ENCODE results near the gene LTBP3. TPM values are rescaled to one million over a fixed set of nuclear protein-coding genes. Genes with fewer than 3 reads are reported as not detected.
A peak's percentile ranks its signal among the peaks of the same experiment; 100 is the strongest.

LTBP3 gene
- polyA plus RNA-seq, 1 of the 3 experiments (the other 2 are of a cell fraction) = 167 TPM

- no peak overlapping the region for H3K27ac ChIP-seq (ENCODE audit: low read depth in 2 of 2, low read length in 1 of 2)
- CTCF ChIA-PET = interaction anchor here (0.6 to 6.7 kb wide), 7 partner anchors 10 to 284 kb away, joined by 3 to 69 read pairs (median 6); no protein-coding TSS in a partner anchor
Observed at GRCh38 chr11:65530157-65530496, 28.0 kb downstream of the LTBP3 start.

GRCh38 chr11:65529475-65530156, 28.5 kb downstream of the LTBP3 start:
- WGBS (ENCODE audit: low lambda C conversion rate) = 92% methylated on average over 9 of the region's 10 CpGs
- H3K9me2 ChIP-seq = no peaks in the 10 kb centered on the region
- CTCF ChIA-PET = interaction anchor here (0.5 to 6.7 kb wide), 8 partner anchors 11 to 73 kb away, joined by 3 to 69 read pairs (median 4); partner anchors contain the start of gene ZNRD2
- peaks cover 13% of the 10 kb centered on the region; the same call in 1 of the 2 replicates for H4K20me1 ChIP-seq (ENCODE audit: insufficient read depth)
- H3K4me2 ChIP-seq = no peak overlapping the region
- peak; percentile 4 for DNase-seq
- peaks cover 20 to 45% of the 10 kb centered on the region in 2 experiments for H3K36me3 ChIP-seq (replicated peaks in 1 of 2; ENCODE audit: control insufficient read depth in 1 of 2, insufficient read depth in 2 of 2, low read length in 1 of 2)
- H3K4me1 ChIP-seq (ENCODE audit: control insufficient read depth in 1 of 2, insufficient read depth in 2 of 2, low read depth in 1 of 2, low read length in 1 of 2) = peaks cover 5 to 11% of the 10 kb centered on the region in 2 experiments; a peak in 3 of 4 replicates
- POLR2A ChIA-PET = interaction anchor here (1.0 kb wide), 1 partner anchor 22 kb away, joined by 3 read pairs; no protein-coding TSS in a partner anchor
- no peak overlapping the region for H3K9ac ChIP-seq
- H3K9me3 ChIP-seq = no peaks in the 10 kb centered on the region
- no peak overlapping the region for H2AFZ ChIP-seq (ENCODE audit: low read depth)
- no peaks in the 10 kb centered on the region for H3K27me3 ChIP-seq (ENCODE audit: insufficient read depth)
- no peak overlapping the region for H3K27ac ChIP-seq (ENCODE audit: low read depth in 2 of 2, low read length in 1 of 2)
- peaks cover 22% of the 10 kb centered on the region for H3F3A ChIP-seq (replicated peaks; ENCODE audit: insufficient read depth)
- peaks cover 30% of the 10 kb centered on the region for H3K79me2 ChIP-seq (ENCODE audit: insufficient read depth)
- no peak overlapping the region for H3K4me3 ChIP-seq (ENCODE audit: low read depth in 2 of 2, low read length in 1 of 2)
- no peak for TF ChIP-seq REST (IDR thresholded peaks at IDR 0.05; ENCODE audit: low read depth, low read length)
- TF ChIP-seq, protein P1, sequence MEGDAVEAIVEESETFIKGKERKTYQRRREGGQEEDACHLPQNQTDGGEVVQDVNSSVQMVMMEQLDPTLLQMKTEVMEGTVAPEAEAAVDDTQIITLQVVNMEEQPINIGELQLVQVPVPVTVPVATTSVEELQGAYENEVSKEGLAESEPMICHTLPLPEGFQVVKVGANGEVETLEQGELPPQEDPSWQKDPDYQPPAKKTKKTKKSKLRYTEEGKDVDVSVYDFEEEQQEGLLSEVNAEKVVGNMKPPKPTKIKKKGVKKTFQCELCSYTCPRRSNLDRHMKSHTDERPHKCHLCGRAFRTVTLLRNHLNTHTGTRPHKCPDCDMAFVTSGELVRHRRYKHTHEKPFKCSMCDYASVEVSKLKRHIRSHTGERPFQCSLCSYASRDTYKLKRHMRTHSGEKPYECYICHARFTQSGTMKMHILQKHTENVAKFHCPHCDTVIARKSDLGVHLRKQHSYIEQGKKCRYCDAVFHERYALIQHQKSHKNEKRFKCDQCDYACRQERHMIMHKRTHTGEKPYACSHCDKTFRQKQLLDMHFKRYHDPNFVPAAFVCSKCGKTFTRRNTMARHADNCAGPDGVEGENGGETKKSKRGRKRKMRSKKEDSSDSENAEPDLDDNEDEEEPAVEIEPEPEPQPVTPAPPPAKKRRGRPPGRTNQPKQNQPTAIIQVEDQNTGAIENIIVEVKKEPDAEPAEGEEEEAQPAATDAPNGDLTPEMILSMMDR (IDR thresholded peaks at IDR 0.05) = no peak
- no peak for TF ChIP-seq RAD21 (IDR thresholded peaks at IDR 0.05; ENCODE audit: low read length)
- TF ChIP-seq EZH2phosphoT487 (IDR thresholded peaks at IDR 0.05; ENCODE audit: borderline replicate concordance, low read depth) = no peak
- no peak for TF ChIP-seq TAF1 (IDR thresholded peaks at IDR 0.05; ENCODE audit: borderline replicate concordance, low read depth, low read length)
- TF ChIP-seq, protein P2, sequence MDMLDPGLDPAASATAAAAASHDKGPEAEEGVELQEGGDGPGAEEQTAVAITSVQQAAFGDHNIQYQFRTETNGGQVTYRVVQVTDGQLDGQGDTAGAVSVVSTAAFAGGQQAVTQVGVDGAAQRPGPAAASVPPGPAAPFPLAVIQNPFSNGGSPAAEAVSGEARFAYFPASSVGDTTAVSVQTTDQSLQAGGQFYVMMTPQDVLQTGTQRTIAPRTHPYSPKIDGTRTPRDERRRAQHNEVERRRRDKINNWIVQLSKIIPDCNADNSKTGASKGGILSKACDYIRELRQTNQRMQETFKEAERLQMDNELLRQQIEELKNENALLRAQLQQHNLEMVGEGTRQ (IDR thresholded peaks at IDR 0.05; ENCODE audit: borderline replicate concordance, low read depth, low read length) = no peak
- no peak for TF ChIP-seq TEAD4 (IDR thresholded peaks at IDR 0.05; ENCODE audit: borderline replicate concordance, insufficient read depth)
- TF ChIP-seq FOXJ3 (CRISPR knock-in tag; IDR thresholded peaks at IDR 0.05) = no peak
- TF ChIP-seq, protein P3, sequence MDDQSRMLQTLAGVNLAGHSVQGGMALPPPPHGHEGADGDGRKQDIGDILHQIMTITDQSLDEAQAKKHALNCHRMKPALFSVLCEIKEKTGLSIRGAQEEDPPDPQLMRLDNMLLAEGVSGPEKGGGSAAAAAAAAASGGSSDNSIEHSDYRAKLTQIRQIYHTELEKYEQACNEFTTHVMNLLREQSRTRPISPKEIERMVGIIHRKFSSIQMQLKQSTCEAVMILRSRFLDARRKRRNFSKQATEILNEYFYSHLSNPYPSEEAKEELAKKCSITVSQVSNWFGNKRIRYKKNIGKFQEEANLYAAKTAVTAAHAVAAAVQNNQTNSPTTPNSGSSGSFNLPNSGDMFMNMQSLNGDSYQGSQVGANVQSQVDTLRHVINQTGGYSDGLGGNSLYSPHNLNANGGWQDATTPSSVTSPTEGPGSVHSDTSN (IDR thresholded peaks at IDR 0.05) = no peak
- TF ChIP-seq POLR2AphosphoS5 (IDR thresholded peaks at IDR 0.05; ENCODE audit: low read depth, low read length) = no peak
- TF ChIP-seq JUND (IDR thresholded peaks at IDR 0.05) = no peak
- no peak for TF ChIP-seq YY1 (IDR thresholded peaks at IDR 0.05; ENCODE audit: low read depth)
- no peak for TF ChIP-seq RXRA (IDR thresholded peaks at IDR 0.05; ENCODE audit: borderline replicate concordance, low read depth)

More at GRCh38 chr11:65530157-65530496, 28.0 kb downstream of the LTBP3 start:
- Histone ChIP-seq H3K79me2 (ENCODE audit: insufficient read depth) (peaks cover 28% of the 10 kb centered on the region), H3K4me2 (no peak overlapping the region), H3K36me3 (replicated peaks in 1 of 2; ENCODE audit: control insufficient read depth in 1 of 2, insufficient read depth in 2 of 2, low read length in 1 of 2) (peaks cover 20 to 45% of the 10 kb centered on the region in 2 experiments), H3F3A (replicated peaks; ENCODE audit: insufficient read depth) (peaks cover 24% of the 10 kb centered on the region), H3K9me3 (no peaks in the 10 kb centered on the region), H4K20me1 (ENCODE audit: insufficient read depth) (peaks cover 13% of the 10 kb centered on the region; the same call in 1 of the 2 replicates), H3K9ac (no peak overlapping the region), H3K27me3 (ENCODE audit: insufficient read depth) (no peaks in the 10 kb centered on the region), H3K4me1 (ENCODE audit: control insufficient read depth in 1 of 2, insufficient read depth in 2 of 2, low read depth in 1 of 2, low read length in 1 of 2) (peaks cover 5 to 11% of the 10 kb centered on the region in 2 experiments; a peak in 3 of 4 replicates), H2AFZ (ENCODE audit: low read depth) (no peak overlapping the region), H3K4me3 (ENCODE audit: low read depth in 2 of 2, low read length in 1 of 2) (no peak overlapping the region), H3K9me2 (no peaks in the 10 kb centered on the region)
- DNase-seq = peak; percentile 34
- 100% methylated on average over 1 of the region's 5 CpGs for WGBS (ENCODE audit: low lambda C conversion rate)
- POLR2A ChIA-PET = interaction anchor here (1.3 kb wide), 1 partner anchor 10 kb away, joined by 3 read pairs; no protein-coding TSS in a partner anchor
- TF ChIP-seq POLR2AphosphoS5 (IDR thresholded peaks at IDR 0.05; ENCODE audit: low read depth, low read length) = no peak
- TF ChIP-seq, protein P1 (IDR thresholded peaks at IDR 0.05) = peak; percentile 43
